GM18498 (cell line): ENCODE measurements around the gene HMMR.
A peak's percentile ranks its signal among the peaks of the same experiment; 100 is the strongest.

Experiments
- ATAC-seq: cut with Tn5 transposase; IDR thresholded peaks from one replicate; pipeline ENCODE4 v1.9.1; 2021; ENCODE audit warnings: mild to moderate bottlenecking, moderate library complexity; ENCODE audit not compliant: unreplicated experiment

Gene HMMR

DNA sequence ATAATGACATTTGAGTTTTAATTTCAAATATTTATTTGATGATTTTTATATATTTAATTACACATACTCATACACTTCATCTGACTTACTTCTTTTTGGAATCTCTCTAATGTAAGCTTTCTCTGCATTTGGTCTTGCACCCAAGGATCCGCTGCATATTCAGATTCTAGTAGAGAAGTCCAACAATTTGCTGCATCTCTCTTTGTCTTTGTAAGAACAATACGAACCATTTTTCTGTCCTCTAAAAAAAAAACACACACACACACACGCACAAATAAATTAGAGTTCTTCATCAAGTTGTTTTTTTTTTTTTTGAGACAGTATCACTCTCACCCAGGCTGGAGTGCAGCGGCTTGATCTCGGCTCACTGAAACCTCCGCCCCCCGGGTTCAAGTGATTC is 3.6 kb upstream of the HMMR start:
- no peak for ATAC-seq

DNA sequence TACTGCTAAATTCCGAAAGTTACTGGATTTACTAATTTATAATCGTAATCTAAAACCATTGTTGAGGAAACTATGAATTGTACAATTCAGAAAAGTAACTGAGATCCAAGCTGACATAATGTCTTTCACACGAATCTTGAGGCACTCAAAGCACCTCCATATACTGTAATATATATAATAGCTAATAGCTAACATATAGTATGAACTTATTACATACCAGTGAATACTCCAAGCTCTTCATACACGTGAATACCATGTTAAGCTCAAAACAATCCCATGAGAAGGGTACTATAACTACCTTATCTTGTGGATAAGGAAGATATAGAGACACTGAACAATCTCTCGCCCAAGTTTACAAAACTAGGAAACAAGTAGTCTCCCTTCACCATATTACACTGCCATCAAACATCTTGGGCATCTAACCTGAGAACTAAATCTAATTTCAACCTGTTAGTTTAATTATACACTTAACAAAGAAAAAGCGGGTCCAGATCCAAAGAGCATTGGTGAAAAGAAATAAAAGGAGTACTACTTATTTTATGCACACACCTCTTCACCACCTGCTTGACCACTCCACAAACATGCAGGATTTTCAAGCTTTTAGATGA is 1.6 kb upstream of the HMMR start:
- no peak for ATAC-seq

DNA sequence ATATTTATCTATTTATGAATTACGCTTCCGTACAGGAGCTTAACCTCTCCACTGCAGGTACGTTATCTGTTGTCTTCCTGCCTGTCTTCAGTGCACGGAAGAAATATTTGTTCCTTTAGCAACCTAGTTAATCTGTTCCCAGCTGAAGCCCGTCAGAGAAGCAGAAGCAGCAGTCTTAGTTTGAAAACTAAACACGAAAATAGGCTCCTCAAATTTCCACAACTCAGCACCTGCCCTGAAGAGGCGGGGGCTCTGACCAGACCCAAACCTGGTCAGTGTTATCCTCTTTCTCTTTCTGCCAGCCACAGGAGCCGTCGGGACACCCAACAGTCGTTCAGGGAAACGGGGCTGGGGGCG is 992 bp upstream of the HMMR start:
- peak; percentile 5 for ATAC-seq

DNA sequence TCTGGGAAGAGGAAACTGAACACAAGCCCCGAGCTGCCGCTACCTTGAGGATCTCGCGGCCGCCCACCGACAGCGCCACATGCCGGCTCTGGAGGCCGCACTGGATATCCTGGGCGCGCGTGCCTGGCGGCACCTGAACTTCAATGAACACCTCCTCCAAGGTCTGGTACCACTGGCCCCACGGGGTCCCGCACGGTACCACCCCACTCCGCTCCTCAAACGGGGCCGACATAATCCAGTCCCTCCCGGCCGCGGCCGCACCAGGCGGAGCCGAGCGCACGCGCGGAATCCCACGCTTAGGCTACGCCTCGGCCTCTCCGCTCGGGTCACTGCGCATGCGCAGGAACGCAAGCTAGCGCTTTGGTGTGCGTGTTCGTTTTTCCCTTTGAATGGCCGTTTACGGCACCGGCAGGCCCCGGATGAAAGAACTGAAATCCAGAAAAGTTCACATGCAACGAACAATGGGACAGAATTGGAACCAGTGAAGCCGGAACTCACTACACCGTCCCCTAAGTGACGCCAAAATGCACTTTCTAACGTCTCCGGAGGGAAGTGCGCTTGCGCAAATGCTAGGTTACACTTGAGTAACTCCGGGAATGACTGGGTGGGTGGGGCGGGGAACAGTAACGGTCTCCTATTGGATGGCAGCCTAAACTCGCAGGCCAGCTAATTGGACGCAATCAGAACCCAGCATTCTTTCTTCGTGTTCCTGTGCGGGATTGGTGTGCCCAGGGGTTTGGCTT is 442 bp upstream of the HMMR start, which contains the start of gene NUDCD2:
Gene NUDCD2 (minus strand): TSS at position 284 of the 743 bp plus-strand sequence. CDS start 52 bp downstream, at position 232.
- peak; percentile 79 for ATAC-seq

DNA sequence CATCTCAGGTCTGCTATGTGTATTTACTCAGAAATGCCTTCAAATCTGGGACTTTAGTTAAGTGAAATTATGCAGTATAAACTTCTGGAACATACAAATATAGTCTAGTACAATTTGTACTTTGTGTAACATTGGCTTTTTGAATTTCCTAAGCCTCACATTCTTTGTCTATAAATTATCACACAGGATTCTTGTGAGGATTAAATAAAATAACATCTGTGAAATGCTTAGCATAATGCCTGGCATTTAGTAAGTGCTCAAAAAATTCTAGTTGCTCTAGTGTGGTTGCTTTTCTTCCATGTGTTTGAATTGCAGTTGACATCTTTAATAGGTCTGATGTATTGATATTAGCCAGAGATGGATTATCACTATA is 2.6 kb downstream of the HMMR start:
- ATAC-seq, result no peak

DNA sequence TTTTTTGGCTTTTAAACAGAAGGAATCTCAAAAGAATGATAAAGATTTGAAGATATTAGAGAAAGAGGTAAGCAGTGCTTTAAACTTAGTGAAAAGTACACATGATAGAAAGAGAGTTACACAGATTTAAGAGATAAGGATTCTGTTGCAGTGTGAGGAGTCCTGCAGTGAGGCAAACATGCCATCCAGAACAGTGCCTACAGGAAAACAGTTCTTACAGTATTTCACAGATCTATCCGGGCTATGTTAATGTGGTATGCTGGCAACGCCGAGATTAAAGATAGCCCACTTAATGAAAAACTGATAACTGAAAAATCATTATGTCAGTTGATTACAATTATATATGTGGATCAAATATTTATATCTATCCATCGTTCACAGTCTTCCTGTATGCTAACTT is 7.2 kb downstream of the HMMR start:
- ATAC-seq, result no peak

DNA sequence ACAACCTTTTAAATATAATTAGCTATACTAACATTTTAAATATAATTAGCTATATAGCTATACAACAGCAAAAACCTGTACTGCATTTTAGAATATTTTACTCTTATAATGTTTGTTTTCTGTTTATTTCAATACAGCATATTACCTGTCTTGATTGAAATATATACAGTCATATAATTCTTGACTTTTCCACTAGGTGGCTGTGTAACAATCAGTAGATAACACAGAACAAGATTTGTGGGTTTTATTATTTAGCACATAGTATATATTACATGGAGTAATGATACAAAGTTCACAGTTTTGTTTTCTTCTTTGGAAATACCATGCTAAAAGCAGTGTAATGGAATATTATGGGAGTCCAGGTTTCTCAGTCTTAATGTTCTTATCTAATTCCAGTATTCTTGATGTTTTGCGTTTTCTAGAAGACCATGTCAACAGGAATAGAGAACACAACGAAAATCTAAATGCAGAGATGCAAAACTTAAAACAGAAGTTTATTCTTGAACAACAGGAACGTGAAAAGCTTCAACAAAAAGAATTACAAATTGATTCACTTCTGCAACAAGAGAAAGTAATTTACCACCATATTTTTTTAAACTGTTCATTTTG is 13.3 kb downstream of the HMMR start:
- peak; percentile 83 for ATAC-seq

DNA sequence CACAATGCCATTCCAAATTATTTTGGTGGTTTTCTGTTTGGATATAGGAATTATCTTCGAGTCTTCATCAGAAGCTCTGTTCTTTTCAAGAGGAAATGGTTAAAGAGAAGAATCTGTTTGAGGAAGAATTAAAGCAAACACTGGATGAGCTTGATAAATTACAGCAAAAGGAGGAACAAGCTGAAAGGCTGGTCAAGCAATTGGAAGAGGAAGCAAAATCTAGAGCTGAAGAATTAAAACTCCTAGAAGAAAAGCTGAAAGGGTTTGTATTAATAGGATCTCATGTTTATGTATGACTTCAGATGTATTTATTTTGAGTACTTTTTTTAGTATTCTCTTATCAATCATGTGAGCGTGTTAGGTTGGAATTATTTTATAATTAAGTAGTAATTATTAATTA is 15.0 kb downstream of the HMMR start:
- ATAC-seq, result no peak

DNA sequence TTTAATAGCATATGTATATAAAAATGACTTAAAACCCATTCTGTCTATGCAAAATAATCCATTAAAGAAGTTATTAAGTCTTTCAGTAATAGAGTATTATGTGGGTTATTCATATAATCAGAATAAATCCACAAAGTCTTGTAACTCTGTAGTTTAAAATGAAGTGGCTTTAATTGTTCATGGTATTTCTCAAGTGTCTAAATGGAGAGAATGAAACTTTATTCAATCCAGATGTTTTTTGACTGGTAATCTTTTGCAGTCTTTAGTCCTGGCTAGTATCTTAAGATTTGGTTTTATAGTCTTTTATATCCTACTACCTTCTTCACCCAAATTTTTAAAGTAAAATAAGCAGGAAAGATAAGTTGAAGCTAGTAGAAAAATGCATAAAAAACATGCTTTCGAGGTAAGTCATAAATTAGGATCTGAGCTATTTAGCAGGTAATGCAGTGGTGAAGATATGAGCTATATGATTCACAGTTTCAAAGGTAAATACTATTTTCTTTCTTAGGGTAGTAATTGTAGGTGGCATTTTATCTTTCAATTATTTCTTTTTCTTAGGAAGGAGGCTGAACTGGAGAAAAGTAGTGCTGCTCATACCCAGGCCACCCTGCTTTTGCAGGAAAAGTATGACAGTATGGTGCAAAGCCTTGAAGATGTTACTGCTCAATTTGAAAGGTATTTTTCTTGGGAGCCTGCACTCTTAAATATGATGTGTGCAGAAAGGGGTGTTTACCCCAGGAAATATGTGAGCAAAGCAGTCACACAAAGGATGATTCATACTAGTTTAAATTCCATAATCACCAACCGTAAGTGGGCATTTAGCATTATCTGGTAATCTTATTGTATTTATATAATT is 17.9 kb downstream of the HMMR start:
- no peak for ATAC-seq

DNA sequence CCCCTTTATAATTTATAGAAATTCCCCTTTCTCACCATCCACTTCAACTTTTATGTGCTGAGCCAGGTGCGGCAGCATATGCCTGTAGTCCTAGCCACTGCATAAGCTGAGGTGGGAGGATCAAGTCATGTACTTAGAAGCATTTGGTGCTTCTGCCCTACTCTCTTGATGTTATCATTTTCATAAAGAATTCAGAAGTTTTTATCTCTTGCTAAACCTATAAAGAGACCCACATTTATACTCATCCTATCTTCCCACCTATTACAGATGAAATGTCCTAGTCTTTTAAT is 18.5 kb downstream of the HMMR start:
- no peak for ATAC-seq

DNA sequence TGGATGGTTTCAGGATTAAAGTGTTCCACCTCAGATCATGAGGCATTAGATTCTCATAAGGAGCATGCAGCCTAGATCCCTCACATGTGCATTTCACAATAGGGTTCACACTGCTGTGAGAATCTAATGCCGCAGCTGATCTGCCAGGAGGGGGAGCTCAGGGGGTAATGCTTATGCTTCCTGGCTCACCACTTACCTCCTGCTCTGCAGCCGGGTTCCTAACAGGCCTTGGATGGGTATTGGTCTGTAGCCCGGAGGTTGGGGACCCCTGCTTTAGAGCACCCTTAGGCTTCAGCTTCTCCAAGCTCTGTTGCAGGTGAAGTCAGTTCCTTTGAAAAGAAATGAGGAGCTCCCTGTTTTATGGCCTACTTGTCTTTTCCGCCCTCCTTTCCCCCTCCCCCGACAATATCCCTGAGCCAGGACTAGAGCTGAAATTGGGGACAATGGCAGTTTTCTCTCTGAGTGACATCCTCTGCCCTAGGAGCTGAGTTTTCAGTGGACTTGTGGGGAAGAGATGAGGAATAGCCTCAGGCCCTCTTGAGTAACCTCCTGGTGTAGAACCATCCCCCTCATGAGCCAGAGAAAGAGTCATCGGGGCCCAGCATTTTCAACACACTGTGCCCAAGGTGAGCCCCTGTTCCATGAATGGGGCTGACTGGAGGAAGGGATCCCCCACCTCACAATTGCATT is 28.8 kb downstream of the HMMR start:
- ATAC-seq, result no peak

DNA sequence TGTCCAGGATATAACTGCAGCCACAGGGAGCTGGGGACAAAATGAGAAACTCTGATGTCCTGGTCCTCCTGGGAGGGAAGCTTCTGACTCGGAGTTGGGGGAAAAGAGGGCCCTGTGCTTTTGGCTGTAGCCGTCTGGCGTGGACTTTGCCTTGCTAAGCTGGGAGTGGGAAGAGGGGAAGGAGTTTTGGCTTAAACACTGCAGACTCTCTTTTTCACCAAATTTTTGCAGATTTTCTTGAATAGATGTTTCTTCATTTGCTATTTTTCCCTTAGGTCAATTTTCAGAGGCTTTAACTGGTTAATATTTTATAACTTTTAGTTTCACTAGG is 29.3 kb downstream of the HMMR start:
- ATAC-seq, result no peak

DNA sequence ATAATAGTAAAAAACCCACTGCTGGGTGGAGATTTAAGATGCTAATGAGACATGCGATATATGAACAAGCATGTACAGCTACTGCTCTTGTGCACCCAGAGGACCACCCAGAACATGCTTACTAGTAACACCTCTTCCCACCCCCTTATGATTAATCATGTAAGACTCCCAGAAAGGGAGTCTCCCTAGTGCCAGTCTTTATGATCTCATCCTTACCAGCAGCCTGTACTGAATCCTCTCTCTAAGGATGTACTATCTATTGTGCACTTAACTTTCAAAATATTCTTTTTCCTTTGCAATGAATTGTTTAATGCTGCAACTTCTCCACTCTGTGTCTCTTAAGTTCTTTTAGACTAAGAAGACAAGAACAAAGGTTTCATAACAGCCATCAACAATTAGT is 35.9 kb downstream of the HMMR start:
- no peak for ATAC-seq

DNA sequence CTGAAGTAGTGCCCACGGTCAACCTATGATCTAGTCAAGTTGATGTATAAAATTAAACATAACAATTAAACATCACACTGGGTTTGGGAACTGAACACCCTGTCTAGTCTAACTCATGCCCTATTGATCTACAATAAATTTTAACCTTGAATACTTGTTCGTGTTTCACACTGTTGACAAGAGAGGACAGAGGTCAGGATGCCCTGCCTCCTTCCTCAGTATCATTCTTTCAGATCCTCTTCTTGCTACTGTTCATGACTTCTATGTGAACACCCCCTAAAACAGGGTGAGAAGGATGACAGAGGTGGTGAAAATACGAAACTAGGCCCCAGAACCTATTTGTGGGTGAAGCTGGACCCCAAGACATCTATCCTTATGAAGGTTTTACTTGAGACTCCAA is 36.9 kb downstream of the HMMR start:
- peak; percentile 70 for ATAC-seq

DNA sequence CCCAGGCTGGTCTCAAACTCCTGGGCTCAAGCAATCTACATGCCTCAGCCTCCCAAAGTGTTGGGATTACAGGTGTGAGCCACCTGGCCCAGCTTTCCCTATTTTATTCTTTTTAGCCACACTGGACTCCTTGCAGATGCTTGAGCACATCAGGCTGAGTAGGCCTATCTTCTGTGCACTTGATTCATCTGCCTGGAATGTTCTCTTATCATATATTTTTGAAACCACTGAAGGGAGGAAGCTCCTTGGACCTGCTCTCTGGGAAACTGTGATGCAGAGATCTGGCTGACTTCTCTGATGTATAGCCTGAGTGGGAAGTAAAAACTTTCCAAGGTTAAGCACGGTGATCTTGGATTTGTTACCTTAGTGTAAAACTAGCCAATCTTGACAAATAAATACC is 38.5 kb downstream of the HMMR start:
- no peak for ATAC-seq

DNA sequence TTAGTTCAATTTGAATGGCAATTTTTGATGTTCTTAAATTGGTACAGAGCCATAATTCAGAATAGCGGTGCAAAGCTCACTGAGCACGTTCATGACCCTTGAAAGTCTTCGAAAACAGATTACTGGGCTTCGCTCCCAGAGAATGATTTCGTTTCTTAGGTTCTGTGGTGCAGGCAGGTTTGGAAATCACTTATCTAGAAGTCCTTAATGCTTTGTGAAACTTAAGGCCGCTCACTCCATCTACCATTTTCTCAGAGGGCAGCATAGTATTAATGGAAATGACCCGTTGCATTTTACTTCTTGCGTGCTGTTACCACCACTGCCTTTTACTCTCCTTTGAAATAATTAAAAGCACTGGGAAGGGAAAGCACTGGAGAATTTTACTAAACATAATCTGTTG is 42.1 kb downstream of the HMMR start:
- no peak for ATAC-seq

DNA sequence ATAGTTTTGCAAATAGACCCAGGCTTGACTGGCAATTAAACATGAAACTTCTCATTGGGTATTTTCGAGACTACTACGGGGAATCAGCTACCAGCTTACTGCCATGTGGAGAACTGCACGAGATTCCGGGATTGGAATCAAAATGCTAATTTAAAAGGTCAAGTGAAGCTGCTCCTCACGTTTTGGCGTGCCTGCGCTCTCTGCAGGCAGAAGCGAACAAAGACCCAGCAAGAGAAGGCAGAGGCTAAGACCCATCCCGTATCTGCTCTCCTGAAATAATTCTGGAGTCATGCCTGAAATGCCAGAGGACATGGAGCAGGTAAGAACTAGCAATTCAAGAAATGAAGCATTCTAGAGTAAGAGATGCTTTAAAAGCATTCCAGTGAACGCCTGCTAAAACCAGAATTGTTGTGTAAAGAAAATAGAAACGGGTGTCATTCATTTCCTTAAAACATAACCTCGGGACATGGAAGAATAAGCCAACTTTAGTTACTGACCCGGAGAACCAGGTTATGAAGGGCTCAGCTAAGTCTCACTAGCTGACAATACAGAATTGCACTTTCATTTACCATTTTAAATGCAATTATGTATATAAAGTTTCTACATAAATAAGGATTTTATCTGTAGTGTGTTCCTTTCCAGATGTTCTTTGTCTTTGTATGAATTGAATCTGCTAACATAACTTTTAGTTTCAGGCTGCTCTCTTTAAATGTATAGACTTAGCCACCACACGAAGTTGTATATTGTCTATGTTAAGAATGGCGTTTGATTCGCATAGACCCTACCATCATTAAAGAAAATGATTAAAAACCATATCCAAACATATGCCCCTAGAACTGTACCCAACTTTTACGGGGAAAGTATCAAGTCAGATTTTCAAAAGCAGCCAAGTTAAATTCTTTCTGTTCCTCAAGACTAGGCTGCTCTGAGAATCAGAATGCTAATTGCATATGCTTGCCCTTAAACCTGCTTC is 43.0 kb downstream of the HMMR start:
- ATAC-seq, result no peak

DNA sequence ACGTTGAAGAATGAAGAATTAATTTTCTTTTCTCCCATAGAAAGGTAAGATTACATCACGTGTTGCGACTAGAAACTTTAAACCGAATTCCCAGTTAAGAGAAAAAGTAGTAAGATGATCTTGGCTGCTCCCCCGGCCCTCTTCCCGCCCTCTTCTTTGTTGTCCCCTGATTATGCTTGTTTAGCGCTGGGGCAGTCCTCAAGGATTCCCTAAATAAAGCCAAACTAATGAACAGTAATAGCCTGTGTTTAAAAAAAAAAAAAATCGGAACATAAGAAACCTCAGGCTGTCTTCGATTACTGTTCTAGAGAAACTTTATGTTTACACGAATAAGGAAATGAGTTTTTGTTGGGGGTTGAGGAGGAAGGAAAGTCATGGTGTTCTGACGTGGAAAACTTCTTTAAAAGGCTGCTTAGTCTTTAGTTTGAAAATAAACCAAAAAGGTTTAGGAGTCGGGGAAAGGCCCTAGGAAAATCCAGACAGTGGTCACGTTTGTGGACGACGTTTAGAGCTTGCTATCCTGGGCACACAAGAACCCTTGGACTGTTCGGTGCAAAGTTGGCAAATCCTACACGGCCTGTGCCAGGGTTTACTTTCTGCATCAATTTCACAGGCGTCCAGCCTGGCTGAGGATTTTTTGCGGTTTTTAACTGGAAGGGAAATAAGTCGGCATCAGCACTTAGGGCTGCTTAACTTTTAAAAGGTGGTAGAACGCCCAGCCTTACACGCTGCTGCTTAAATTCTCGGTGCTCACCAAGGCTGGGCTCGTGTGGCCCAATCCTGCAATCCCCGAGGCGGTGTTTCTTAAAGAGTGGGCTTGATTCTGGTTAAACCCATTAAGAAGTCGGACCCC is 43.9 kb downstream of the HMMR start:
- no peak for ATAC-seq

DNA sequence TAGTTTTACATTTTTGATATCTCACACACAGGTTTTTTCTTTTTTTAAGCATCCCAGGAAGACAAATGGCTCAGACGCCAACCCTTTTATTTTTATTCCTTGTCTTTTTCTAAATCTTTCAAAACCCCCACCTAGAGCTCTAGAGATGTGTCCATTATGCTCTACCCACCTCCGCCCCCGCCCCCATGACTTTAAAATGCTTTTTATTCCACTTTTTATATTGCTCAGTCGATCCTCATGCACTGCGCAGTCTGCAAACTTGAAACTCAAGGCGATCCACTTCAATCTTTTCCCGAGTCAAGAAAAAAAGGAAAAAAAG is 44.6 kb downstream of the HMMR start:
- peak; percentile 1 for ATAC-seq
